CMK (cell line): ENCODE results near the gene PSAPL1.

Experiments
- DNase-seq: peaks from one replicate; pipeline ENCODE4 v3.0.0-alpha.2; 2010; ENCODE audit warnings: low read depth

PSAPL1 gene

DNA sequence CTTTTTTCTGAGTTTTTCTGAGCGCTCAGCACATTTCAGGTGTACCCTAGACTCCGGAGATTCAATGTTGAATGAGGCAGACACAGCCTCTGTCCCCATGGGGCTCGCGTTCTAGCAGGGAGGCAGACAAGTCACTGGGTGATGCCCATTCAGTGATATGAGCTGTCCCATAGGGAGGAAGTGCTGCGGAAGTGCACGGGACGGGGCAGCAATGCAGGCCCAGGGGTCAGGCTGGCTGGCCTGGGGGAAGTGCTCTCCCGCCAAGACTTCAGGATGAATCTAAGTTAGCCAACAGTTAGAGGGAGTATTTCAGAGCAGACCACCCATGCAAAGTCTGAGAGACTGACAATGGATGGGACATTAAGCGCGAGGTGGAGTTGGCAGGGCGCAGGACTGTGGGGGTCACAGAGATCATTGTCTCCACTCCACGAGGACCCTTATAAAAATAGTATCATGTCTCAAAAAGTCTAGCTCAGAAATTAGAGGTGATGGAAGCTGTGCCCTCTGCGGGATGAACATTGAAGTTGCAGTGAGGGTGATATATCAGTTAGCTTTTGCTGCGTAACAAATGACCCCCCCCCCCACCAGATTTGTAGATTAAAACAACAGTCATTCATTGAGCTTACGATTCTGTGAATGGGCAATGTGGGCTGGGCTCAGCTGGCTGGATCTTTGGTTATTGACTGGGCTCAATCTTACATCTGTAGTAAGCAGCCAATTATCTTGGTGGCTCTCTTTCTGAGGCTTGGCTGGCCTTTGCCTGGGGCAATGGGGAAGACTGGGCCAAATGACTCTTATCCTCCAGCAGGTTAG lies 16.4 kb downstream of the PSAPL1 start:
- DNase-seq: no peak

DNA sequence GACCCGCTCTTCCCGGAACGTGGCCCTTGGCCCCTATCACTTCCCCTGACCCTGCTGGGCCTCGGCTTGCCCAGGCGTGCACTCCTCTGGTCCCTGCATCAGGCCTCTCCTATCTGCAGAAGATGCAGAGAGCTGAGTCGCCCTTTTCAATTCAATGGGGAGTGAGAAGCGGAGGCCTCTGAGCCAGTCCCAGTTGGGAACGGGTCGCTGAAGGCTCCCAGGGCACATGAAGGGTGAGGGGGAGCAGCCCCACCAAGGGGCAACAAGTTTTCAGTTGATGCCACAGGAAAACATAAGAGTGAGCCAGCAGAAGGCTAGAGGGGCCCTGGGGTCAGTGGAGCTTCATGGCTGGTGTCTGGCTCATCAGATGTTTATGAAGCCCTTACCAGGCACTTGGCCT lies 17.1 kb downstream of the PSAPL1 start:
- no peak for DNase-seq

DNA sequence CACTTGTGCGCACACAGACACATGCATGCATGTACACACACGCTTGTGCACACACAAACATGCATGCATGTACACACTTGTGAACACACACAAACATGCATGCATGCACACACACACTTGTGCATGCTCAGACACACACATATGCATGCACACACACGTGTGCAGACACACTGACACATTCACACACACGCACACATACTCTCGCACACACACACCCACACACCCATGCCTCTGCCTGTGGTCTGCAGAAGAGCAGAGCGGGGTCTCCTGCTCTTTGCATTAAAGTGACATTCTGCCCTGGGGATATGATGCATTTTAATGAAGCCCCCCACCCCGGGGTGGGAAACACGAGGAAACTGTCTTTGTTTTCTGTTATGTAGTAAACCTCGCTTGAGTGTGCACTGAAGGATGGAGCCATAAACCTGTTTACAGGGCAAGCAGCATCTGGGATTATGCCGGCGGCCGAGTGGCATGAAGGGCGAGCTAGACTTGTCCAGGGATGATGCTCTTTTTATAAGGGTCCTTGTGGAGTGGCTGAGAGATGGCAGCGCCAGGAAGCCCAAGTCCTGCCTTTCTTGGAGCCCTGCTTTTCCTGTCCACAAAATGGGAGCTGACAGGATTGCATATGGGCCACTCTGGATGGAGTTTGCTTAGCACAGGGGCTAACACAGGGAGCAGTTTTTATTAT lies 17.8 kb downstream of the PSAPL1 start:
- DNase-seq: no peak

DNA sequence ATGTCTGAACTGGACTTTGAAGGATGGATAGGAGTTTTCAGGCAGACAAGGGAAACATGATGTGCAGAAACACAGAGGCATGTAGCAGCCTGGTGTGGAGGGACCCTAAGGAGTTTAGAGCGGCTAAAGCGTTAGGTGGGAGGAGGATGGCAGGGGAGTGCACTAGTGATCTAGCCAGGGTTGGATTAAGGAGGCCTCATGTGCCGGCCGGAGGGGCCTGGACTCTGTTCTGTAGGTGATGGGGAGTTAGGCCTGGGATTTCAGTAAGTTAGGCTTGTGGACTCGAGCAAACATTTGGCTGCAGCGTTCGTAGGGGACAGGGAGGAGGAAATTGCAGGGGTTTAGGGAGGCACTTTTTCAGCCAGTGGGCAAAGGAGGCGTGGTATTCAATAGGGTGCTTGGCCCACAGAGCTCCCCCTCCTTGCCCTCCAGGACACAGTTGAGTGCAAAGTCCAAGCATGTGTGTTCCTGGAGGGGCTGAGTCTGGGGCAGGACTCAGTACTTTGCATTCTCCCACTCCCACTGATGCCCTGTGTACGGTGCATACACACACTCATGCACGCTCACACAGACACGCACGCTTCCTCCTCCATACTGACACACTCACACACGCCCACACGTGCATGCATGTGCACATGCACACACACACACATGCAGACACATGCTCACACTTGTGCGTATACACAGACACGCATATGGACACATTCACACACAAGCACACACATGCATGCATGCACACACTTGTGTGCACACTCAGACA lies 18.6 kb downstream of the PSAPL1 start:
- no peak for DNase-seq

DNA sequence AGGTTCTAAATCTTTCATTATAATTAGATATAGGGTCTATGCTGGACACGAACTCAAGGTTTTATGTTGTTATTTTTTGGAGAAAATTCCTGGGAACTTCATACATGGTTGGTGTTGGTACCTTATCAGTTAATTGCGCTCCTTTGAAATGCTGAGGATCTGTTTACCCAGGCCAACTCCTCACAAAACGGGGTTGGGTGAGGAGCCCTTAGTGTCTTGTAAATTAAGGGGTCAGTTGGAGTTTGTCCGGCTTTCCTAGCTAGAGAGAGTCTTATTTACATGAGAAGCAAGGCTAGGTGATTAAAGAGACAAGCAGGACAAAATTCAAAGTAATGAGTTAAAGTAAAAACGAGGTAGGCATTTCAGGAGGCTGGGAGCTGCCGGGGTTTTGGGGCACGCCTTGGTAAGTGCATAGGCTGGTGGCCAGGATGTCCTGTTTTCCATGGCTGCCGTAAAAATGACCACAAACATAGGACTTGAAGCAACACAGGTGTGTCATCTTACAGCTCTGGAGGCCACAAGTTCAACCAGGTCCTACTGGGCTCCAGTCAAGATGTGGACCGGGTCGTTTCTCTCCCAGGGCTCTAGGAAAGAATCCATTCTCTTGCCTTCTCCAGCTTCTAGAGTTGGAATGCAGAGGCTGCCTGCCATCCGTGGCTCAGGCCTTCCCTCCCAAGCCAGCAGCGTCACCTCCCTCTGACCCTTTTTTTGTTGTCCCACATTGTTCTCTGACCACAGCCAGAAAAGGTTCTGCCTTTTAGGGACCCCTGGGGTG lies 19.8 kb downstream of the PSAPL1 start:
- DNase-seq: no peak

DNA sequence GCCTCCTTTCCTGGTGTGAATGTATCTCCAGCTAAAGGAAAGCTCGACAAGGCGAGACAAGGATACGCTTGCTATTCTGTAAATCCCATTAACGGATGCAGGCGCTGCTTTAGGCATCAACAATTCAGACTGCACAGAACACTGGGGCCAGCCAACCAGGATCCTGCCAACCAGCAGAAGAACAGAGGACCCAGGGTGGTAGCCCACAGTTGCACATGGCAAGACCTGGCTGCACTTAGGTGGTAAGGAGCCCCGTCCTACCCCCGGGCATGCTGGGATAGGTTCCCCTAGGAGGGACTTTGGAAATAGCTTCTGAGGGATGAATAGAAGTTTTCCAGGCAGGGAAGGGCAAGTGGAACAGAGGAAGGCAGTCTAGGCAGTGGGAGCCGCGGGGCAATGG lies 20.7 kb downstream of the PSAPL1 start:
- no peak for DNase-seq

DNA sequence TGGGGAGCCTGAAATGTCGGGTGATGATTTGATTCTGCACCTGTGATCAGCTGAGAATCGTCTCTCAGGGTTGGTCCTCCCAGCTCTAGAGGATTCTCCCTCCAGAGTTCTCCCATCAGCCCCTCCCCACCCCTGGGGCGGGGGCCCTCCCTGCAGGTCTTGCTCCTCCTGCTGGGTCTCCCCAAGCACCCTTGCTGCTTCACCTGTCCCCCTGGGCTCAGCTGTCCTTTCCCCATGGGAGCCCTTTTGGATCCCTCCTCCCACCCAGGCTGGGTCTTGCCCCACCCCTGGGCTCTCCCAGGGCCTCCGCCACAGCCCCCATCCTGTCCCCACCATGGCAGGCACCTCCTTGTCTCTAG lies 22.2 kb downstream of the PSAPL1 start:
- DNase-seq: no peak

DNA sequence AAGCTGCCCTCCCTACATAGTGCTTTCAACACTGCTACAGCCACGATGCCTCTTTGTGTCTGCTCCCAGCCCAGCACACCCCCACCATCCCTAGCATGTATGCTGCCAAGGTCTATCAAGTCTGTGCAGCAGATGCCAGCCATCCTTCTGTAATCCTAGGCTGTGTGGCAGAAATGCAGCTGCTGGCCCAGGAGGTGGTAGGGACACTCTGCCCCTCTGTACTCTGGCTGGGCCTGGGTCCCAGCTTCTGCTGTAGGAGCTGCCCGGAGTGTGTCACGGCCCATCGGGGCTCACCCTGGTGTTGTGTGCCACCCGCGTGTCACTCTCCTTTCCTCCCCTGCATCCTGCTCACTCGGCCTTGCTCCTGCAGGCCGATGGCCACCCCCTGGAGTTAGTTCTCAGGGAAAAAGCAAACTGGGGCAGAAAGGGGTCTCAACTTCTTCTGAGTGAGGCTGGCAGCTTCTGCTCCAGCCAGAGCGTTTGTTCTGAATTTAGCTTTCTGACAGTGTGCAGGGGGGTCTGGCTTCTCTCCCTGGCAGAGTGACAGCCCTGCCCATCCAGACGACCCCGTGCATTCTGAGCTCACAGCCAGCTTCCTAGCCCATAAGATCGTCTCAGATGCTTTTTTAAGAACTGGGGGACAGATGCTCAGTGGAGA lies 22.7 kb downstream of the PSAPL1 start:
- DNase-seq: no peak

DNA sequence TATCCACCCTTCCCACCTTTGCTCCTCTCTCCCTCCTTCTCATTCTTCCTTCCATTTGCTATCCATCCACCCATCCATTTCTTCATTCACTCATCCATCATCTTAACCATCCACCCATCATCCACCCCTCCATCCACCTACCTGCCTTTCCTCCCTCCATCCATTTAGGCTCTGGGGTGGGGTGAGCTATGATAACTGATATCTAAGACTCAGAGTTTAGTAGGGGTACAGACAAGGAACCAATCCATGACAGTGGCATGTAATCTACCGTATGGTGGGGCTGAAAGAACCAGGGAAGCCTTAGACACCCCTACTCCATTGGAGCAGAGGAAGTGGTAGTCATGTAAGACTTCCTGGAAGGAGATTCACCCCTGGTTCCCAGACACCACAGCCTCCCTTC lies 23.2 kb downstream of the PSAPL1 start:
- DNase-seq: no peak

DNA sequence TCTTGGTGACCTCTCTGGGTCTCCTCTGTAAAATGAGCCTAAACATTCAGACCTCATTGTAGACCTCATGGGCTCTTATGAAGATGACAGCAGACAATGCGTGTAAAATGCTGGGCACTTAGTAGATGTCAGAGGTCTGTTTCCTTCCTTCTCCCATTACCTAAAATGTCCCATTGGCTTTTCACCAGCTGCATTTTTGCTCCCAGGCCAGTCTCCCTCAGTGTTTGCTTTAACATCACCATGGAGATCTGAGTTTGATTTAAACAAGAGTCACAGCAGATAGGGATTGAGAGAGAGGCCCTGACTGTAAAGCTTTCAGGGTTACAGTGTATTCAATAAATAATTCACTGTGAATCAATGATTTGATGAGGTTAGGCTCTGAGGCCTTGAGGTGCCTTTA lies 24.3 kb downstream of the PSAPL1 start:
- no peak for DNase-seq

DNA sequence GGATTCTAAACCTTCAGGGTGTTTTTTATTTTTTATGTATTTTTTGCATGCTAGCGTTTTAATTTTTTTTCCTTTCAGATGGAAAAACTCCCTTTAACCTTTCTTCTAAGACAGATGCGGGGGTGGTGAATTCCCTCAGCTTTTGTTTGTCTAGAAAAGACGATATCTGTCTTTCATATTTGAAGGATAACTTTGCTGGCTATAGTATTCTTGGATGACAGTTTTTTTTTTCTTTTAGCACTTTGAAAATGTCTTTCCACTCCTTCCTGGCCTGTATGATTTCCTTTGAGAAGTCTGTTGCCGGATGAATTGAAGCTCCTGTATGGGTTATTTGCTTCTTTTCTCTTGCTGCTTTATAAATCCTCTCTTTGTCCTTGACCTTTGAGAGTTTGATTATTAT lies 26.6 kb downstream of the PSAPL1 start:
- no peak for DNase-seq

DNA sequence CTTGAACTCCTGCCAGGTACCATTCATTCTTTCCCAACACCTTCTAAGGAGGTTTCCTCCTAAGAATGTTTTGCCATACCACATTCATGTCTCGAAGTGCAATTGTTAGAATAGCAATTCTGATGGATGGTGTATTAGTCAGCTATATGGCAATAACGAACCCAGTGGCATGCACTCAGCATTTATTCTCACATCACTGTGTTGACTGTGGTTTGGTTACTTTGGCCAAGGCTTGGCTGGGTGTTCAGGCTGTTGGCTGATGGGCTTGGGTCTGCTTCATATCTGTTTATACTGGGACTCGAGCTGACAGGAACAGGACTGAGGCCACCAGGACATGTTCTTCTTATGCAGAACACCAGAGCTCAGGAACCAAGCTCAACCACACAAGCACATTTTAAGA lies 31.7 kb downstream of the PSAPL1 start:
- DNase-seq: no peak

DNA sequence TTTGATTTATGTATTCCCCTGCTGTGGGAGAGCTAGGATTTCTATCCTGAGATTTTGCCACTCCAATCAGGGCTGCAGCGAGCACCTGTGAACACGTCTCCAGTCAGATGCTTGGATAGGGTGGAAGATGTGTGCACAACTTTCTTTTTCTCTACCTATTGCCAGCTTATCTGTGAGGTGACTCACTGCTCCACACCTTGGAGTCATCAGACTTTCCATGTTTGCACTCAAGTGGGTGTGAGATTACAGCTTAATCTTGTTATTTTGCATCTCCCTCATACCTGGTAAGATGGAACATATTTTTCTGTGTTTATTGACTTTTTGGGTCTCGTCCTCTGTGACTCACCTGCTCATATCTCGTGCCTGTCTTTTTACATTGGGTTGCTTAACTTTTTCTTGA lies 32.2 kb downstream of the PSAPL1 start:
- DNase-seq: no peak

DNA sequence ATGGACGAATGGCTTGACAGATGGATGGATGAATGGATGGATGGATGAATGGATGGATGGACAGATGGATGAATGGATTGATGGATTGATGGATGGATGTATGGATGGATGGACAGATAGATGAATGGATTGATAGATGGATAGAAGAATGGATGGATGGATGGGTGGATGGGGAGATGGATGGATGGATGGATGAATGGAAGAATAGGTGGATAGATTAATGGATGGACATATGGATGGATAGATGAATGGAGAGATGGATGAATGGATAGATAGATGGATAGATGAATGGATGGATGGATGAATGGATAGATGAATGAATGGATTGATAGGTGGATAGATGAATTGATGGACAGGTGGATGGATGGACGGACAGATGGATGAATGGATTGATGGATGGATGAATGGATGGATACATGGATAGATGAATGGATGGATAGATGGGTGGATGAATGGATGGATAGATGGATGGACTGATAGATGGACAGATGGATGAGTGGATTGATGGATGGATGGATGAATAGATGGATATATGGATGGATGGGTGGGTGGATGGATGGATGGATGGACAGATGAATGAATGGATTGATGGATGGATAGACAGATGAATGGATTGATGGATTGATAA lies 33.9 kb downstream of the PSAPL1 start:
- no peak for DNase-seq

DNA sequence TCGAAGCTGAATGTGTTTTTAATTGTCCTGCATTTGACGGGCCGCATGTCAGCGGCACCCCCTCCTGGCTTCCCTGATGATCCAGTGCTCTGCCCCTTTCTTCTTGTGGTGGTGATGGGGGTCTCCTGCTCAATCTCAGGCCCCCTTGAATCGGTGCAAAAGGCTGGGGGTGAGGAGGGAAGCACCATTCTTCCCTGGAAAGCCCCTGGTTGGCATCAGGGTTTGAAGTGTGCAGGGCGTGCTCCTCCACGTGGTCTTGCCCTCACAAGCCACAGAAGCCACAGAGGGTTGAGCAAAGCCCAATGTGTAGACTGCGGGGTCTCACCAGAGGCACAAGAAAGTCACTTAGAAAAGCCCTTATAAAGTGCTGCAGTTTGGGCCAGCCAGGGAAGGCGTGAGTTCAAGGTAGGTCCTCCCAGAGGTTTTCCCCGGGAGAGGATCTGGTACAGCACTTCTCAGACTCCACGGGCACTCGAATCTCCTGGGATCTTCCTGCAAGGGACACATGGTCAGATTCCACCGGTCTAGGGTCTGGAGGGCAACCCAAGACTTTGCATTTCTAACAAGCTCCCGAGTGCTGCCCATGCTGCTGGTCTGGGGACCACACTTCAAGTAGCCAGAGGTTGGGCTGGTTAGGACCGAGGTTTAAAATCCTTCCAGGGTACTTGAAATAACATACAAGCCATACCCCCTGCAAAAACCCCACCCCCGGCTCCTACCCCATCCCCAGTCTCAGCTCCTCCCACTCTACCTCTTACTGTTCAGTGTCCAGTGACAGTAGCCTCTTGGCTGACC lies 35.1 kb downstream of the PSAPL1 start:
- no peak for DNase-seq

DNA sequence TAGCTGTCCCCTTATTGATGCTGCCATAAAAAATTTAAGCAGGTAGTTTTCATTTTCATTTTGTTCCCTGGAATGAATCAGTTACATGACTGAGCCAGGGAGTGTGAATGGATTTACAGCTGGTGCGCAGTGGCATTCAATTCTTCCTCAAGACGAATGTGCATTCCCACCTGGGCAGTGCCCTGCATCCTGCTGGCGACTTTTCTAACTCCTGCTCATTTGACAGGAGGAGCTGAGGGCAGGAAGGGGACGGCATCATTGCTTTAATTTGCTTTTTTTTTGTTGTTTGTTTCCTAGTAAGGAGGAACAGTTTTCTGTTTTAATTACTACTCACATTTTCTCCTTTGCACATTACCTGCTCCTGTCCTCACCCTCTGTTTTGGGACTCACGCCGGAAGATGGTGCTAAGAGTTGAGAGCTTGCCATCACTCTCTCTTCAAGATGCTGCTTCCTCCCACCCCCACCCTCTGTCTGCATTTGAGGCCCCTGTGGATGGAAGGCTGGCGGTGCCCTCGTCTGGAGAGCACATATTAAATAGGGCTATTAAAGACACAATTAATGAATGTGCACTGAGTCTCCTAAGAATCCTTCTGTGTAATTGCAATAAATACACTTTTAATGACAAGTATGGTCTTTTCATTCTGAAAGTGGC lies 35.8 kb downstream of the PSAPL1 start:
- DNase-seq: no peak

DNA sequence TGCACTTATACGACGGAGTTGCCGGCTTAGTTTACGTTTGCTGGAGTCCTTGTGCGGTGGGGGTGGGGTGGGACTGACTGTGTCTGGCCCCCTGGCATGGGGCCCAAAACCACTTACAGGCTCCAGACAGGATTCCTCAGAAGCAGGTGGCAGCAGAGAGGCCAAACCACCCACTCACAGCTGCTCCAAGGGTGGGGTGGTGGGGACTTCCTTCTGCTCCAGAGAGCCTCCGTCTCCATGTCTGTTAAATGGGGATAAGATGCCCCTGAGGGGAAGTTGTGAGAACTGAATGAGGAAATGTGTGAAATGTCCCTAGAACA lies 36.7 kb downstream of the PSAPL1 start:
- peak; percentile 2 for DNase-seq

DNA sequence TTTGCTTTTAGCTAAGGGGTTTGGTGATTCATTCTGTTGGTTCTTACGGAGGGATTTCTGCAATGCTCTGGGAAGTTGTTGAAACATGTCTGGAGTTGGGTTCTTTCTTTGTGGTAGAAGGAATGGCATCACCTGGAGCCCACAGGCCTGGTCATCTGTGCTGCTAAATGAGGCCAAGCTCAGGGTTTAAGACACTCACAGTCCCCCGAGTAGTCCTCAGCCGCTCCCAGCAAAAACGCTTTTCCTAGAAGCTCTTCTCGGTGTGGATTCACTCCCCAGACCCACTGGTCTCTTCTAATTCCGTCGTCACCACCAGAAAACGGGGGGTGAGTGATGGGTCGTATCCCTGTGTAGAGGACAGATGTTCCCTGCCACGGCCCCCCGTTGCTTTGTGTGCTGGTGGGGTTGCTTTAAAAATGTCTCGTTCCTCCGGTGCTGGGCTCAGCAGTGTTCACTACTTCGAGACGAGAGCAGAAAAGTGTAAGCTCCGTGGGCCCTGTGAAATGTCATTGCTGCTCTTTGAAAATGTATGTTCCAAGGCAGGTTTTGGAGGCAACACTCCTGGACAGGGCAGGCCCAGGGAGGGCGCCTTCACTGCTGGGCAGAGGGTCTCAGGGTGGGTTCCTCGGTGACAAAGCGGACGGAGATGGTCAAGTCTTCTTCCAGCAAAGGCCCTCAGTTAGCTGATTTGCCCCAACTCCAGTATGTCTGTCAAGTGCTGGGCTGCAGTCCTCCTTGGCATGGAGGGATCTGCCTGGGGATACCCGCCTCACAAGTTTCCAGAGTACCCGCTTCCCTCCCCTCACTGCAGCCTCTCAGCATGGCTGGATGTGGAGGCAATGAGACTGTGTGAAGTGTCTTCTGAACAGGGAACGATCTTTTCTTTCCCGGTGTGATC lies 37.3 kb downstream of the PSAPL1 start:
- no peak for DNase-seq
